Stimulated activated CD4-positive, alpha-beta T cell treated with anti-CD3 and anti-CD28 coated beads, Interleukin-2, amount 100 ng/mL, for 4 hours (primary cell): Measurements from ENCODE around the gene CREB3L2.

ENCODE experiments used
- DNase-seq: peaks from one replicate; pipeline ENCODE4 v3.0.0-alpha.2; 2020; ENCODE audit warnings: low read depth

Gene CREB3L2

DNA sequence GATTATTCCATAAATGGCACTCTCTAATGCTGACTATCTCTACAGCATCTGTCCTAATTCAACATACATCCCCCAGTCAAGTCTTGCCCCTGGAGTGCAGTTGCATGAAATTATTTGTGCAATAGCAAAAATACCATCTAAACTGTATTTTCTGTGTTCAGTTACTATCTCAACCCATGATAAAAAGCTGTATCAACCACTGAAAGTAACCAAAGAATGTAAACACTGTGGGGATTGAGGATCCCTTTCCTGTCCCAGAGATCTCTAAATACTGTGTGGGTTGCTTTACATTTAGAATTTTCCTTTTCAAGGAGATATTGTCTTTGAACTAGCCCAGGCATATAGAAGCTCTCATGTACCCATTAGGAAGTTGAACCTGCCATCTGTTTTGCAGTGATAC is 131.2 kb downstream of the CREB3L2 start:
- DNase-seq = no peak

DNA sequence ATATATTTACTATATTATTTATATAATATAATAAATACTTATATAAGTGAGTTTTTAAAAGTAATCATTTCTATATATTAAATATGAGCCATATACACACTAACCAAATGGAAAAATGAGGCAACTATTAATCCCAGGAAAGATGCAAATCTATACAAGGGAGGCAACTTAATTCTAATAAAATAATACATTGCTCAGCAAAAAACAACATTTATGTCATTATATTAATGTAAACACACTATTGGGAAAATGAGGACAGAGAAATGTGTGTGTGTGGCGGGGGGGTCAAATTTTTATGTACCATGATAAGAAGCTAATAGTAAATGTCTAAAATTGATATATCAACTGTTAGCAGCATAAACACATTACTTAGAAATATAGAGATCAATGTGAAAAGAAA is 131.8 kb downstream of the CREB3L2 start:
- no peak for DNase-seq

DNA sequence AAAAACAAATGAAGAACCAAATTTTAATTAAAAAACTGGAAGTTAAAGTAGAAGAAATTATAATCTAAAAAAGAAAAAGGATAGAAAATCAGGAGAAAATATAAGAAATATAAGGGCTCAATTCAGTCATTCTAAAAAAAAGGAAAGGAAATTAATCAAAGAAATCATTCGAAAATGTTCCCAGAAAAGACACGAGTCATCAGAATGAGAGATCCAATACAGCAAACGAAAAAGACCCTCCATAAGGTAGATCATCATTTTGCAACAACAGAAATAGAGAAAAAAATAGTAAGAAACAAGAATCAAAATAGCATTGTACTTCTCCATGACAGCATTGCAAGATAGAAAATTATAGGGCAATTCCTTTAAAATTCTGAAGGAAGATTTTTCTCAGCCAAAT is 132.6 kb downstream of the CREB3L2 start:
- no peak for DNase-seq

DNA sequence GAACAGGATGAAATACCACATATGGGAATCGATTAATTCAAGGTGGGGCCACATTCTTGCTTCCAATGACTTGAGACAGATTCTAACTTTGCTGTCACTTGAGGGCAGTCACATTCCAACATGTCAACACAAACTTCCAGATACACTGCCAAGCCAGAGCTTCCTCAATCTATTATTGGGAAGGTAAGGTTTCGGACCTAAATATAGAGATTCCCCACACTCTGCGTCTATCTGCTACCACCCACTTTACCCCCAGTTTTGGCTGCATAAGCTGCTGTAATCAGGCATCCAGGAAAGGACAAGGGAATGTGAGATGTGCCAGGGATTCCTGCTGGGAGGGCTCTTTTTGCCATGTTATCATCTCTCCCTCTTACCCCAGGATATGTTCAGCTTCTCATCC is 134.6 kb downstream of the CREB3L2 start:
- no peak for DNase-seq

DNA sequence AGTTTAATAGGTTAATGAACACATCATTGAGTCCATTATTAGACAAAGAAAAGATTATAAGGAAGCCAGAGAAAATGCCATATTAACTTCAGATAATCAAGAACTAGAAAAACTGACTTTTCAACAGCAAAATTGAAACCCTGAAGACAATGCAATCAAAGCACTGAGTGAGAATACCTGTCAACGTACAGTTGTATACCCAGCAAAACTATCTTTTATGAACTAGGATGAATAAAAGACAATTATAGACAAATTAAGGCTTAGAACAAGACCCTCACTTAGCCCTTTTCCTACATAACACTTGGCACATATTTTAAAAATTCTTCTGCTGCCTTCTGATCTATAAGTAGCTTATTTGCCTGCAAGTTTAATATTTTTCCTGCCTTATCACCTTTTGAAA is 136.1 kb downstream of the CREB3L2 start:
- no peak for DNase-seq

GRCh38 chr7:137862964-137863363 is 138.9 kb downstream of the CREB3L2 start:
- no peak for DNase-seq

DNA sequence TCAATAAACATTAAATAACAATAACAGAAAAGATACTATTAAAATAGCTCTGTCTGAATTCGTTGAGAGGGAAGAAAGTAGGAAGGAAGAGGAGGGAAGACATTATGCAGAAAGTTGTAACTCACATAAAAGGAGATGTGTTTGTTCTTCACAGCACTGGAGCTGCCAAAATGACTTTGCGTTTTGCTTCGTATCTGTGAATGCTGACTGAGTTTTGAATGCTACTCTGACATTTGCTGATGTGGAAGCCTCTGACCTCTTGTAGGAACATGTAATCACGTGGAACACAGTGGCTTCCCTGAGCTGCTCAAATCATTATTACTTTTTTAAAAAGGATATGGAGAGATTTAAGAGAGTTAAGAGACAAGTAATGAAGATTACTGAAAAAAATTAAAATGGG is 139.5 kb downstream of the CREB3L2 start:
- DNase-seq = no peak

DNA sequence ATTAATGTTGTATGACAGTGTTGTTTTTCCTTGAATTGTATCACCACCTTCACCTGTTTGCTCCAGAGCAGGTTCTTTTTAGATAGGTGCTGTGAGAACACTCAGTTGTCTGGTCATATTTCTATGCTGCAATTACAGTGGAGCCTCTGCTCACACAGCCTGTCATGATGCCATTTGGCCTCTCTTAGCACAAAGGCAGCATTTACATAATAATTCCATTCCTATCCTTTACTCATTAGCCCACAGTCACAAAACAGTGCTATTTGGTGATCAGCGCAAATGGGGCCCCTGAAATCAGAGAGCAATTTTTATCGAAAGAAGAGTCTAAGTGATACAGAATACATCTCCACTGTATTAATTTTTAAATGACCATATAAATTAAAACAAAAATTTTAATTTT is 141.3 kb downstream of the CREB3L2 start:
- no peak for DNase-seq

DNA sequence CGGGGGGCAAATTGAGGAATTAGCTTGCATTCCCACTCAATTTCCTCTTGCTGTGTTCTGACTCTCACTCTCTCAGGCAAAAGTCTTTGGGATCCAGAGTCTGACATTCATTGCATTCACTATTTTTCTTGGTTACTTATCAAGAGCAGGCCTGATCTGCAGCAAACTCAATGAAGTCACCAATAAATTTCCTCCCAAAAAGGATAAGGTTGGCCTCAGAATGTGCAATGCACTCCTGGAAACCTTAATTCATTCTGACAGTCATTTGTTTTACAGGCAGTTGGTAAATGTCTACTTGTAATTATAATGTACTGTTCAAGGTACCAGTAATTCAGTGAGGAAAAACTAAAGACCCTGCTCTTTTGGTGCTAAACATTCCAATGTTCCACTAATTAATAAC is 148.8 kb downstream of the CREB3L2 start:
- no peak for DNase-seq

GRCh38 chr7:137852108-137852507 is 149.8 kb downstream of the CREB3L2 start:
- DNase-seq = no peak

DNA sequence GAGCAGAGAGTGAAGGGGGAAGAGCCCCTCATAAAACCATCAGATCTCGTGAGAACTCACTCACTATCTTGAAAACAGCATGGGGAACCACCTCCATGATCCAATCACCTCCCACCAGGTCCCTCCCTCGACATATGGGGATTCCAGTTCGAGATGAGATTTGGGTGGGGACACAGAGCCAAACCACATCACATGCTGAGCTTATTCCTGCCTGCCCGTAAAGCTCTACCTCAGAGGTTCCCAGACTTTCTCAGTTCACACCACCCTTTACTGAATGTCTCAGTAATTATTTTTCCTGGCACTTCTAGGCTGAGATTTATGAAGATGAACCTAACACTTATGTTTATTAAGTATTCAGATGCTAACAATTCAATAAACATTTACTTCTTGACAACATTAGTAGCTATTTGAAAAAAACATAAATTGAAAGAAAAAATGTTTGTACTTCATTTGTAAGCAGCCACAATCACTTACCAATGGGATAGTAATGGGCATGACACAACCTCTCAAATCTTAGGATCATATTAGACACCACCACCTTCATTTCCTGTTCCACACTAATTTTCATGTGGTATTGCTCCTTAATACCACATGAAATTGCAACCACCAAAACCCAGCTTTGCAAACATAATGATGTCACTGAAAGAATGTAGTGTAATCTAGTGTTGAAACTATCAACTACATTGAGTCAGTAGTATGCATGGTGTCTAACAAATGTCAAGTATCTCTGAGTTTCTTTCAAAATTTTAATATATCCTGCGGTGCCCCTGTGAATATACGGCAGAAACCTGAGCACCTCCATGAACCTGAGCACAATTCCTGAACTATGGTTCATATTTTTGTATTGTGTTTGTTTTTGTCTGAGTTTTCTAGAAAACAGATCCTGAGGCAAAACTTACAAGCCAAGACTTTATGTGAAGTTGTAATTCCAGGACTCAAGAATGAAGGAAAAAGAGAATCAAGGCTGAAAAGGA is 150.6 kb downstream of the CREB3L2 start:
- DNase-seq = no peak

GRCh38 chr7:137850571-137850970 is 151.3 kb downstream of the CREB3L2 start:
- no peak for DNase-seq

DNA sequence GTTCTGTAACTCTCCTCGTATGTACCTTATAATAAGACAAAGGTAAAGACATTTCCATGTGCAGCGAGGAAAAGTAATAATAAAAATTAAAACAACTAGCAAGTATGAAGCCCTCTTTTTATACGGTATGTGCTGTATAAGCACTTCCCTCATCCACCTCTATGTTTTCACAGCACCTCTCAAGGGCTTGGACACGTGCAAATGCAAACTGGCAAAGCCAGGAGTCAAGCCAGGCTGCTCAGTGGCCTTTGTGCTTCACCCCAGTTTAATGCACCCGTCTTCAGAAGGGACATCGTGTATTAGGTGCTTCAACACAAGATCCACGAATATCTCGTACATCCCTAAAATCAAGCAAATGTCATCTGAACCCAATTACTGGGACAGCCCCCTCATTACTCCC is 153.8 kb downstream of the CREB3L2 start:
- no peak for DNase-seq

DNA sequence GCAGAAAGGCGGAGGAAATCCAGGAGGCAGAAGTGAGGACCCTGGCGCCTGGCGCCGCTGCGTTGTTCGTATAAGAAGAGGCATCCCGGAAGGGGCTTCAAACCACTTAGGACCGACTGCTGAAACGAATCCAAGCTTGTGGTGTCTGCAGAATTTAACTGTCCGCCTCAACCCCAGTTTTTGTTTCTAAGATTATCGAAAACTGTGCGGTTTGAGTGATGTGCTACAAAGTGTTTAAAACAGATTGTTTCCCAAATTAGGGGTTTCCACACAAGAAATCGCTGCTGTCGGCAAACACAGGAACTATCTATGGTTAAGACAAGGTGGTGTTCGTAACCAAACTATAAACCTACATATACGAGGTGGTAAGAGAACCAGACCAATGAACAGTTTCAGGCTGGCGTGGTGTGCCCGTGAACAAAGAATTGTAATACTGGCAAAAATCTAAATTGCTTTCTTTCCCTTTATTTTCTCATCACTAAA is 154.3 kb downstream of the CREB3L2 start:
- no peak for DNase-seq

GRCh38 chr7:137846827-137847567 is 154.9 kb downstream of the CREB3L2 start, which contains the start of gene DGKI:
Gene DGKI, minus strand, starts transcription at chr7:137846974.
- no peak for DNase-seq

GRCh38 chr7:137846549-137846826 is 155.4 kb downstream of the CREB3L2 start:
- no peak for DNase-seq

- DNase-seq = no peak
Observed at GRCh38 chr7:137844677-137845425, 157.0 kb downstream of the CREB3L2 start.

DNA sequence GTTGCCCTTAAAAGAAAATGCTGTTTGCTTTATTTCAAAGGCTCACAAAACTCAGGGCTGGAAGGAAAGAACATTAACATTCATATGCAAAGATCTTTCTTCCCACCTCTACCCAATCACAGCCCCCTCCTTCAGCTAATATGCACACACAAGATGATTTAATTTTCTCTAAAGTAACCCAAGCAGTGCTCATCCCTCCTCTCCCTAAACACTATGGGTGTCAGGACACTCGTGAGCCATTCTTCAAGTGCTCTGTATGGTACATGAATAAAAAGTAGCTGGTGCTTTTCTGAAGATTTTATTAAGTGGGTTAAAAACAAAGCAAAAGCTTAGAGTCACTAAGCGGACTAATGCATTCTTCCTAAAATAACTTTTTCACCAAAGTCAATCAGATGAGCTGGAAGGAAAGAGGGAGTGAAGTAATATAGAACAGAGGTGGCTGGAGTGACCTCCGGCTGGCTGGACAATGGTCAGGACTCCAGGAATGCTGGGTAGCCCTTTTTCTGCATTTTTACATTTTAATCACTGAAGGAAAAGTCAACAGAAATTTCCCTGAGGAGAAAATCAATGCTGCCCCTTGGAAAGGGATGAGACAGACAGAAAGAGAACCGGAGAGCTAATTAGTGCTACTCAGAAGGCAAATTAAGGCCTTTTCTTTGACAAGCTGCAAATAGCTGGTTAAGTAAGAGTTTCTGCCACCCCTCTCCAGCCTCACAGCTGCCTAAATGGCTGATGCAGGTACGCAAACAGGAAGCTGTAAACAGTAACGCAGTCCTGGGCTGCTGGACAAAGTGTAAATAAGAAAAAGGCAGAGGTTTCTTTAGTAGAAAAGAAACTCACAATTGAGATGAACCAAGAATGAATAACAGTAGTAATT is 161.7 kb downstream of the CREB3L2 start:
- DNase-seq = no peak

DNA sequence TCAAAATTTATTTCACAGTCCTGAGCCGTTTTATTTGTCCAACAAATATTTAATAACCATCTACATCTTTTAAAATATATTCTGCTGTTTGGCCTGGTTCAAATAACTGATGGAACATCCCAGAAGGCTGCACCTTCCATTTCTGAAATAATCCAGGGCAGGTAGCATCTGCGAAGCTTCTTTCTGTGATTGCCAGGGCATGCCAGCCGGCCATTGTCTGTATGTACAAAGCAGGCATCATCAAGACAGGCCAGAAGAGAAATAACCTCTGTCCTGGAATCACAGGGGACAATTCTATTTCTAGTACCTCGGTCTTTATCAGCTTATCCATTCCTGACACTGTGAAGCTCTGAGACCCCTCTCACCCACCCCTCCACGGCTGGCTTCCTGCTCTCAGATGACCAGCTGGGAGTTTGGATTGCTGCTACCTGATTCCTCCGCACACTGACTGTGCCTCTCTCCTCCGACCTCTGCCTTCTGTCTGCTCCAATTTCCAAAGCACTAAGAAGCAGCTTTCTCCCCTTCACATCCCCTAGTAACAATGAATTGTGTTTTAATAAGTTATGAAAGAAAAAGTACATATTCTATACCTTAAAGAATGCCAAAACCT is 163.1 kb downstream of the CREB3L2 start:
- DNase-seq = no peak

- DNase-seq = no peak
Observed at GRCh38 chr7:137836541-137836940, 165.3 kb downstream of the CREB3L2 start.

- no peak for DNase-seq
Observed at GRCh38 chr7:137836113-137836509, 165.8 kb downstream of the CREB3L2 start.
